ENCODE data around the gene NEK11. TPM values are rescaled to one million over a fixed set of nuclear protein-coding genes. Genes with fewer than 3 reads are reported as not detected.

Gene NEK11
- total and polyA plus RNA-seq, 11 donors = 0.38 to 4.3 (median 2.1) TPM

DNA sequence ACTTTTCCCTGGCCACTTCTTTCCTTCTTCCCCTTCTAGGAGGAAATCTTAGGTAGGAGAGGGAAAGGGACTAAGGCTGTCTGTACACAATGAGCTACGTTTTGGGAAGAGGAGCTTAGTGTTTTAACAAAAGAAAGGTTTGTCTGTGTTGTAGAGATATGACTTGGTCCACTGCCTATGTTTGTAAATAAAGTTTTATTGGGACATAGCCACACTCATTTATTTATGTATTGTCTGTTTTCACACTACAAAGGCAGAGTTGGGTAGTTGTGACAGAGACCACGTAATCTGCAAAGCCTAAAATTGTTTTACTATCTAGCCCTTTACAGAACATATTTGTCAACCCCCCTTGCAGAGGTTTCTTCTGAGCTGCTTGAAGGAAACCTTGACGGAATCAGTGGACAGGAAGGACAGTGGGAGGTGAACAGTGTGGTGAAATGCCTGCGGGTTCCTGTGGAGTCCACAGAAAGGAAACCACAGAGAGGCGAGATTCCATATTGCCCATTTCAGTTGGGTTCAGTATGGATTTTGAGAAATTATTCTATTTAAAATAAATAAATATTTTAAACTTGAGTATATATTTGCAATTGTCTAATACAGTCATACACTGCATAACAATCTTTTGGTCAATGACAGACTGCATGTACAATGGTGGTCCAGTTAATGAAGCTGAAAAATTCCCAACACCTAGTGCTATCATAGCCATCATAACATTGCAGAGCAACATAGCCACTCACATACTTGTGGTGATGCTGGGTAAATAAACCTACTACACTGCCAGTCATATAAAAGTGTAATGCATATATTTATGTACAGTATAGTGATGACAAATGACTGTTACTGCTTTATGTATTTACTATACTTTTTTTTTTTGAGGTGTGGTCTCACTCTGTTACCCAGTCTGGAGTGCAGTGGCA is 197.0 kb downstream of the NEK11 start:
- Histone ChIP-seq H3K4me3 (no peak overlapping the region), H3K27ac (no peak overlapping the region), H3K9me3 (no peaks in the 10 kb centered on the region), H3K36me3 (no peaks in the 10 kb centered on the region), H3K27me3 (no peaks in the 10 kb centered on the region), H3K4me1 (no peaks in the 10 kb centered on the region)
- intact Hi-C loops (cut with DNase I) = no loop called here
- TF ChIP-seq POLR2A (IDR thresholded peaks at IDR 0.05) = no peak
- TF ChIP-seq, protein P1, sequence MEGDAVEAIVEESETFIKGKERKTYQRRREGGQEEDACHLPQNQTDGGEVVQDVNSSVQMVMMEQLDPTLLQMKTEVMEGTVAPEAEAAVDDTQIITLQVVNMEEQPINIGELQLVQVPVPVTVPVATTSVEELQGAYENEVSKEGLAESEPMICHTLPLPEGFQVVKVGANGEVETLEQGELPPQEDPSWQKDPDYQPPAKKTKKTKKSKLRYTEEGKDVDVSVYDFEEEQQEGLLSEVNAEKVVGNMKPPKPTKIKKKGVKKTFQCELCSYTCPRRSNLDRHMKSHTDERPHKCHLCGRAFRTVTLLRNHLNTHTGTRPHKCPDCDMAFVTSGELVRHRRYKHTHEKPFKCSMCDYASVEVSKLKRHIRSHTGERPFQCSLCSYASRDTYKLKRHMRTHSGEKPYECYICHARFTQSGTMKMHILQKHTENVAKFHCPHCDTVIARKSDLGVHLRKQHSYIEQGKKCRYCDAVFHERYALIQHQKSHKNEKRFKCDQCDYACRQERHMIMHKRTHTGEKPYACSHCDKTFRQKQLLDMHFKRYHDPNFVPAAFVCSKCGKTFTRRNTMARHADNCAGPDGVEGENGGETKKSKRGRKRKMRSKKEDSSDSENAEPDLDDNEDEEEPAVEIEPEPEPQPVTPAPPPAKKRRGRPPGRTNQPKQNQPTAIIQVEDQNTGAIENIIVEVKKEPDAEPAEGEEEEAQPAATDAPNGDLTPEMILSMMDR (IDR thresholded peaks at IDR 0.05) = no peak
- WGBS, 4 donors = 69 to 71% (median 70%) methylated on average over 5 of the region's 5 CpGs
- DNase-seq (no peak), ATAC-seq (no peak)

DNA sequence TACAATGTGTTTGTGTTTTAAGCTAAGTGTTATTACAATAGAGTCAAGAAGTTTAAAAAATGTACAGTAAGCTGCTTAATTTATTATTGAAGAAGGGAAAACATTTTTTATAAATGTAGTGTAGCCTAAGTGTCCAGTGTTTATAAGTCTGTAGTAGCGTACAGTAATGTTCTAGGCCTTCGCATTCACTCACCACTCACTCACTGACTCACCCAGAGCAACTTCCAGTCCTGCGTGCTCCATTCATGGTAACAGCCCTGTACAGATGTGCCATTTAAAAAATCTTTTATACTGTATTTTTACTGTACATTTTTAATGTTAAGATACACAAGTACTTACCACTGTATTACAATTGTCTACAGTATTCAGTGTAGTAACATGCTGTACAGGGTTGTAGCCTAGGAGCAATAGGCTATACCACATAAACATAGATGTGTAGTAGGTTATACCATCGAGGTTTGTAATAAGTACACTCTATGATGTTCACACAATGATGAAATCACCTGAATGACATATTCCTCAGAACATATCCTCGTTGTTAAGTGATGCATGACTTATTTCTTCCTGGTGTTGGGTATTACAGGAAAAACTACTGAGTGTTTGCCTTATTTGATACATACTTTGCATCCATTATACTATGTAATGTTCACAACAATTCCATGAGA is 198.3 kb downstream of the NEK11 start:
- Histone ChIP-seq H3K36me3 (no peaks in the 10 kb centered on the region), H3K9me3 (no peaks in the 10 kb centered on the region), H3K27me3 (no peaks in the 10 kb centered on the region), H3K27ac (no peak overlapping the region), H3K4me3 (no peak overlapping the region), H3K4me1 (no peaks in the 10 kb centered on the region)
- WGBS, 4 donors = 86 to 90% (median 88%) methylated on average over 5 of the region's 5 CpGs
- DNase-seq (no peak), ATAC-seq (no peak)
- no peak for TF ChIP-seq POLR2A (IDR thresholded peaks at IDR 0.05)
- TF ChIP-seq, protein P1 (IDR thresholded peaks at IDR 0.05) = no peak
- intact Hi-C loops (cut with DNase I) = no loop called here

- intact Hi-C loops (cut with DNase I) = no loop called here
- ATAC-seq (no peak), DNase-seq (no peak)
- Histone ChIP-seq H3K27me3 (no peaks in the 10 kb centered on the region), H3K4me3 (no peak overlapping the region), H3K9me3 (no peaks in the 10 kb centered on the region), H3K27ac (no peak overlapping the region), H3K4me1 (no peaks in the 10 kb centered on the region), H3K36me3 (no peaks in the 10 kb centered on the region)
- TF ChIP-seq, protein P1 (IDR thresholded peaks at IDR 0.05) = no peak
- TF ChIP-seq POLR2A (IDR thresholded peaks at IDR 0.05) = no peak
- 76 to 81% (median 77%) methylated on average over 3 of the region's 3 CpGs for WGBS, 4 donors
Measured at GRCh38 chr3:131228522-131228921, 201.8 kb downstream of the NEK11 start.

DNA sequence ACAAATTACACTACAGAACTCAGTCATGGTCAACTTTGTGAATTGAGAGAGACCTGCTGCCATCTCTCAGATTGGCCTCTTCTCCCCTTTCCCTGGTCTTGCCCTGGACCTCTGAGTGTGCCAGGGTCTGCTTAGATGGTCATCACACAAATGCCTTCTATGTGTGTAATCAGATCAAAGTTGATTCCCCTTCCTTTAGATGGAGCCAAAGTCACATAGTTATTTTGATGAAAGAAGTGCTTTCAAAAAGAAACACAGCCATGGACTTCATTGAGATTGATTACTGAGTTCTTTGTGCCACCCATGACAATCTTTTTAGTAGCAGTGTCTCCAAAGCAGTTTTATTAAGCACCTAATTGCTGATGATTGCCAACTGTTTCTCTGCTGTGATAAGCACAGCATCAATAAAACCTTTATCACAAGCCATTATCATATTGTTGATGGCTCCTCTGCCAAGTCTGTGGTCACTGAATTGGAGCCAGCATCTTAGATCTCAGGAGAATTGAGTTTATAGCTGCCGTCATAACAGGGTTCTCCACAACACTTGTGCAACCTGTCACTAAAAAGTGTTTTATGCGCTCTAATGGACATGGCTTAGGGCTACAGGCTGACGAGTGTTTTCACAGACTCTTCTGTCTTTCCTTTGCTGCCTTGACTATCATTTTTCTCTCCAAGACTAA is 205.2 kb downstream of the NEK11 start:
- Histone ChIP-seq H3K9me3 (no peaks in the 10 kb centered on the region), H3K4me3 (no peak overlapping the region), H3K27ac (no peak overlapping the region), H3K27me3 (no peaks in the 10 kb centered on the region), H3K4me1 (no peaks in the 10 kb centered on the region), H3K36me3 (no peaks in the 10 kb centered on the region)
- 91 to 98% (median 95%) methylated on average over 3 of the region's 3 CpGs for WGBS, 4 donors
- DNase-seq = no peak
- TF ChIP-seq POLR2A (IDR thresholded peaks at IDR 0.05) = no peak
- TF ChIP-seq, protein P1 (IDR thresholded peaks at IDR 0.05) = no peak
- intact Hi-C loops (cut with DNase I) = no loop called here
- no peak for ATAC-seq
